IPS-20b (cell line): ENCODE measurements around the gene BCL2L13.

ENCODE experiments used
- H3K27ac ChIP-seq: one replicate; pipeline ENCODE4 v1.5.1; 2013; ENCODE audit warnings: low read length
- H3K27me3 ChIP-seq: 2 replicates; pipeline ENCODE4 v1.6.1; 2013; ENCODE audit warnings: mild to moderate bottlenecking, low read length, inconsistent platforms; ENCODE audit not compliant: insufficient read depth
- H3K36me3 ChIP-seq: 2 replicates; pipeline ENCODE4 v1.6.1; 2013; ENCODE audit warnings: low read depth, mild to moderate bottlenecking, inconsistent platforms, low read length, moderate library complexity; ENCODE audit not compliant: insufficient read depth
- H3K4me1 ChIP-seq: 2 replicates; pipeline ENCODE4 v1.6.1; 2013; ENCODE audit warnings: mild to moderate bottlenecking, control low read depth, inconsistent platforms, low read length, moderate library complexity; ENCODE audit not compliant: insufficient read depth
- H3K4me3 ChIP-seq: 2 replicates; pipeline ENCODE4 v1.5.1; 2013; ENCODE audit warnings: mild to moderate bottlenecking, low read length, inconsistent platforms
- H3K9ac ChIP-seq: 2 replicates; pipeline ENCODE4 v1.6.1; 2013; ENCODE audit warnings: low read depth, mild to moderate bottlenecking, inconsistent platforms, low read length, moderate library complexity
- H3K9me3 ChIP-seq: 2 replicates; pipeline ENCODE4 v1.6.1; 2013; ENCODE audit warnings: mild to moderate bottlenecking, low read depth, low read length, inconsistent platforms; ENCODE audit not compliant: insufficient read depth

BCL2L13 gene

GRCh38 chr22:17779286-17780115 is 140.9 kb downstream of the BCL2L13 start:
- Histone ChIP-seq H3K4me1 (no peaks in the 10 kb centered on the region), H3K9ac (no peak overlapping the region), H3K36me3 (no peaks in the 10 kb centered on the region), H3K4me3 (no peak overlapping the region), H3K27ac (no peak overlapping the region), H3K27me3 (peaks cover 11% of the 10 kb centered on the region), H3K9me3 (no peaks in the 10 kb centered on the region)

- H3K9ac ChIP-seq, result no peak overlapping the region
- no peak overlapping the region for H3K4me3 ChIP-seq
- H3K36me3 ChIP-seq, result no peaks in the 10 kb centered on the region
- H3K9me3 ChIP-seq, result no peaks in the 10 kb centered on the region
- H3K27me3 ChIP-seq, result peaks cover 7% of the 10 kb centered on the region
- H3K4me1 ChIP-seq, result no peaks in the 10 kb centered on the region
- H3K27ac ChIP-seq, result no peak overlapping the region
Observed at GRCh38 chr22:17780116-17780740, 141.7 kb downstream of the BCL2L13 start.
